ENCODE data around the gene ABCB10.

ABCB10 gene

DNA sequence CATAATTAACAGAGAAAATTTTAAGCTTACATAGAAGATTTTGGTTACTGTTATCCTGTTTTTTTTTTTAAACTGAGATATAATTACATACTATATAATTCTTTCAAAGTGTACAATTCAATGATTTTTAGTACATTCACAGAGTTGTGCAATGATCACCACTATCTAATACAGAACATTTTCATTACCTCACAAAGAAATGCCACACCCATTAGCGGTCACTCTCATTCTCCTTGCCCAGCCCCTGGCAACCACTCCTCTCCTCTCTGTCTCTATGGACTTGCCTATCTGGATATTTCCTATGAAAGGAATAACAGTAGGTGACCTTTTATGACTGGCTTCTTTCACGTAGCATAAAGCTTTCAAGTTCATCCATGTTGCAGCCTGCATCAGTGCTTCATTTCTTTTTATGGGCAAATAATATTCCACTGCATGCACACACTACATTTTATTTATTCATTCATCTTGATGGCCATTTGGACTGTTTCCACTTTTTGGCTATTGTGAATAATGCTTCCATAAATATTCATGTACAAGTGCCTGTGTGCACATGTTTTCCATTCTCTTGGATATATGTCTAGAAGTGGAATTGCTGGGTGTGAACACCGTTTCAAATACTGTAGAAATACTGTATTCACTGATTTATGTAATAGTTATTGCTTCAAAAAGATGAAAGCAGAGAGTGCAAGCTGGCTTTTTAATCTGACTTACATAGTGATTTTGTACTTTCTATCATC, 40.9 kb upstream of the ABCB10 start:
- no peak for TF ChIP-seq CREB1 (IDR thresholded peaks at IDR 0.05; ENCODE audit: low read depth)
- TF ChIP-seq YY1 (IDR thresholded peaks at IDR 0.05; ENCODE audit: low read depth): no peak
- TF ChIP-seq NFIC (IDR thresholded peaks at IDR 0.05): no peak
- no peak for TF ChIP-seq CEBPB (IDR thresholded peaks at IDR 0.05)
- TF ChIP-seq FOXM1 (IDR thresholded peaks at IDR 0.05; ENCODE audit: borderline replicate concordance, low read depth): no peak
- no peak for TF ChIP-seq TAF1 (IDR thresholded peaks at IDR 0.05; ENCODE audit: low read depth)
- no peak for TF ChIP-seq TEAD4 (IDR thresholded peaks at IDR 0.05)
- TF ChIP-seq, protein P1, sequence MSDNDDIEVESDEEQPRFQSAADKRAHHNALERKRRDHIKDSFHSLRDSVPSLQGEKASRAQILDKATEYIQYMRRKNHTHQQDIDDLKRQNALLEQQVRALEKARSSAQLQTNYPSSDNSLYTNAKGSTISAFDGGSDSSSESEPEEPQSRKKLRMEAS (IDR thresholded peaks at IDR 0.05): no peak
- TF ChIP-seq ZBTB7A (IDR thresholded peaks at IDR 0.05; ENCODE audit: low read depth): no peak
- TF ChIP-seq, protein P2, sequence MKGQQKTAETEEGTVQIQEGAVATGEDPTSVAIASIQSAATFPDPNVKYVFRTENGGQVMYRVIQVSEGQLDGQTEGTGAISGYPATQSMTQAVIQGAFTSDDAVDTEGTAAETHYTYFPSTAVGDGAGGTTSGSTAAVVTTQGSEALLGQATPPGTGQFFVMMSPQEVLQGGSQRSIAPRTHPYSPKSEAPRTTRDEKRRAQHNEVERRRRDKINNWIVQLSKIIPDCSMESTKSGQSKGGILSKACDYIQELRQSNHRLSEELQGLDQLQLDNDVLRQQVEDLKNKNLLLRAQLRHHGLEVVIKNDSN (IDR thresholded peaks at IDR 0.05): no peak
- TF ChIP-seq TCF12 (IDR thresholded peaks at IDR 0.05; ENCODE audit: low read depth): no peak
- TF ChIP-seq, protein P3, sequence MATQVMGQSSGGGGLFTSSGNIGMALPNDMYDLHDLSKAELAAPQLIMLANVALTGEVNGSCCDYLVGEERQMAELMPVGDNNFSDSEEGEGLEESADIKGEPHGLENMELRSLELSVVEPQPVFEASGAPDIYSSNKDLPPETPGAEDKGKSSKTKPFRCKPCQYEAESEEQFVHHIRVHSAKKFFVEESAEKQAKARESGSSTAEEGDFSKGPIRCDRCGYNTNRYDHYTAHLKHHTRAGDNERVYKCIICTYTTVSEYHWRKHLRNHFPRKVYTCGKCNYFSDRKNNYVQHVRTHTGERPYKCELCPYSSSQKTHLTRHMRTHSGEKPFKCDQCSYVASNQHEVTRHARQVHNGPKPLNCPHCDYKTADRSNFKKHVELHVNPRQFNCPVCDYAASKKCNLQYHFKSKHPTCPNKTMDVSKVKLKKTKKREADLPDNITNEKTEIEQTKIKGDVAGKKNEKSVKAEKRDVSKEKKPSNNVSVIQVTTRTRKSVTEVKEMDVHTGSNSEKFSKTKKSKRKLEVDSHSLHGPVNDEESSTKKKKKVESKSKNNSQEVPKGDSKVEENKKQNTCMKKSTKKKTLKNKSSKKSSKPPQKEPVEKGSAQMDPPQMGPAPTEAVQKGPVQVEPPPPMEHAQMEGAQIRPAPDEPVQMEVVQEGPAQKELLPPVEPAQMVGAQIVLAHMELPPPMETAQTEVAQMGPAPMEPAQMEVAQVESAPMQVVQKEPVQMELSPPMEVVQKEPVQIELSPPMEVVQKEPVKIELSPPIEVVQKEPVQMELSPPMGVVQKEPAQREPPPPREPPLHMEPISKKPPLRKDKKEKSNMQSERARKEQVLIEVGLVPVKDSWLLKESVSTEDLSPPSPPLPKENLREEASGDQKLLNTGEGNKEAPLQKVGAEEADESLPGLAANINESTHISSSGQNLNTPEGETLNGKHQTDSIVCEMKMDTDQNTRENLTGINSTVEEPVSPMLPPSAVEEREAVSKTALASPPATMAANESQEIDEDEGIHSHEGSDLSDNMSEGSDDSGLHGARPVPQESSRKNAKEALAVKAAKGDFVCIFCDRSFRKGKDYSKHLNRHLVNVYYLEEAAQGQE (IDR thresholded peaks at IDR 0.05; ENCODE audit: low read depth): no peak
- no peak for TF ChIP-seq EGR1 (IDR thresholded peaks at IDR 0.05)
- TF ChIP-seq EP300 (IDR thresholded peaks at IDR 0.05; ENCODE audit: borderline replicate concordance): no peak
- TF ChIP-seq RAD21 (IDR thresholded peaks at IDR 0.05; ENCODE audit: low read depth): no peak

DNA sequence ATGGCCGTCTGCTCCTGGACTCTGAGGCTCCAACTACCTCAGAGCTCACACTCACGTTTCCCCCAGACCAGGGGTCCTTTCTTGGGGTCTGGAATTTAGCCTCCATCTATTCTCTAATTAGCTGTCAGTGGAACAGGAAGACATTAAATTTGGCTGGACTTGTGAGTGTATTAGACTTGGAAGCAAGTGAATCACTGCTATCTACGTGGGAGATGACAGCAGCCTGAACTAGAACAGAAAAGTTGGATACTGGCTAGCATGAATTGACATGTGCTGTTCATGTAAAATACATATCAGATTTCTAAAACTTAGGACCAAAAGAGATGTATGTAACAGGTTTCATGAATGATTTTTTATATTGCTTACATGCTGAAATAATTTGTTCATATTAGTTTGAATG, 39.4 kb upstream of the ABCB10 start:
- TF ChIP-seq ZBTB7A (IDR thresholded peaks at IDR 0.05; ENCODE audit: low read depth): no peak
- TF ChIP-seq TCF12 (IDR thresholded peaks at IDR 0.05; ENCODE audit: low read depth): no peak

DNA sequence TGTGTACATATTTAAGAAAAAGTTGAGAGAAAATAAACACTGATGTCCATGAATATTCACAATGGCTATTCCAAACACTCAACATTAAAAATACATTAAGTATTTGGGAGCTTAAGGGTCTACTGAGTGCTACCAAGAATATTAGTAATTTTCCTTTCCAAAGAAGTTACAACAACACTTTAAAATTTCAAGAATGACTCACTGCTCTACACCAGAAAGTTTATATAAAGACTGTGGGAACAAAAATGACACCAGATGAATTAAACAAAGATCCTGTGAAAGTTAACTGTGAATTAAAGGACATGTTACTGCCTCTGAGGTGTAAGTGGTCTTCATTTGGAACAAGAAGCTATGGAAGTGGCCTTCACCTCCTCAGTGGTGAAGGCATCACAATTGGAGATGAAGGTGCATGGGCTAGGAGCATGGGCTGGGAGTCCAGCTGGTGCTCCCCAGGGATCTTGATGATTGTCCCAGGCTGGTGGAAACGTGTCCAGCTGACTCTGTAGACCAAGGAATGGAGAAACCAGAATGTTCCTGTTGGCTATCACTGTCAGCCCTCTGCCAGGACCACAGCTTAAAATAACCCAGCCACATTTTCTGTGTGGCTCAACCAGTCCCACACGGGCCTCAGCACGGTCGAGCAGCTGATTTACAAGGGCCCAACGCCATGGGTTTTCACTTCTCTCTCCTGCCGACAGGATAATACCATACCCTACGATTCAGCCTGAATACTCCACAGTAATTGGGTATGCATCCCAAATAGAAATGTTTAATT, 38.6 kb upstream of the ABCB10 start:
- TF ChIP-seq TCF12 (IDR thresholded peaks at IDR 0.05; ENCODE audit: low read depth) (no peak), TAF1 (IDR thresholded peaks at IDR 0.05; ENCODE audit: low read depth) (no peak), YY1 (IDR thresholded peaks at IDR 0.05; ENCODE audit: low read depth) (no peak)
- TF ChIP-seq, protein P1 (IDR thresholded peaks at IDR 0.05): no peak

DNA sequence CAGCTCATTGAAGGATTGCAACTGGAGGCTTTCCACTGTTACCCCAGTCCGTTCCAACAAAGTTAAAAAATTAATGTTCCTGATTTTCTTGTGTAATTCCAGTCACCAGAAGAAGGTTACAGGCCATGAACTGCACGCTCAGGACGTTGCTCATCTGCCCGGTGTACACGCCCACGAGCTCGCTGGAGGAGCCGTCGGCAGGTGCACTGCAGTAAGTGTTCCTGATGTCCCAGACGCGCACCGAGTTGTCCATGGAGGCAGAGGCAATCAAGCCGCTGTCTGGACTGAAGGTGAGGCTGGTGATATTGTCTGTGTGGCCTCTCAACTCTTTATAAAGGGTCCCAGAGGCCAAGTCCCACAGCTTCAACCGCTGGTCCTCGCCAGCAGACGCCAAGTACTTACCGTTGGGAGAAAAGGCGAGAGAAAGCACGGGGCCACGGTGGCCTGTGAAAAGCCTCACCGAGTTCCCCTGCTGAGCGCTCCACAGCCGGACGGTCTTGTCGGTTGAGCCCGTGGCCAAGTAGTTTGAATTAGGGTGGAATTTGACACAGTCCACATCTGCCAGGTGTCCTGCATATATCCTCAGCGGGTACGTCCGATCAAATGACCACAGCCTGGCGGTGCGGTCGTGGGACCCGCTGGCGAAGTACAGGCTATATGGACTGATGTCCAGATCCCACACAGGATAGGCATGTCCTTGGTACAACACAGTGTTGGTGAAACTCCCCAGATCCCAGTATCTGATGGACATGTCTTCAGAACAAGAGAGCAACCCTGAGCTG, 35.9 kb upstream of the ABCB10 start:
- no peak for TF ChIP-seq TCF12 (IDR thresholded peaks at IDR 0.05; ENCODE audit: low read depth)
- TF ChIP-seq, protein P3 (IDR thresholded peaks at IDR 0.05; ENCODE audit: low read depth): no peak
- no peak for TF ChIP-seq FOXM1 (IDR thresholded peaks at IDR 0.05; ENCODE audit: borderline replicate concordance, low read depth)
- TF ChIP-seq YY1 (IDR thresholded peaks at IDR 0.05; ENCODE audit: low read depth): no peak
- TF ChIP-seq EGR1 (IDR thresholded peaks at IDR 0.05): no peak
- no peak for TF ChIP-seq TEAD4 (IDR thresholded peaks at IDR 0.05)
- TF ChIP-seq TAF1 (IDR thresholded peaks at IDR 0.05; ENCODE audit: low read depth): no peak
- no peak for TF ChIP-seq CREB1 (IDR thresholded peaks at IDR 0.05; ENCODE audit: low read depth)

DNA sequence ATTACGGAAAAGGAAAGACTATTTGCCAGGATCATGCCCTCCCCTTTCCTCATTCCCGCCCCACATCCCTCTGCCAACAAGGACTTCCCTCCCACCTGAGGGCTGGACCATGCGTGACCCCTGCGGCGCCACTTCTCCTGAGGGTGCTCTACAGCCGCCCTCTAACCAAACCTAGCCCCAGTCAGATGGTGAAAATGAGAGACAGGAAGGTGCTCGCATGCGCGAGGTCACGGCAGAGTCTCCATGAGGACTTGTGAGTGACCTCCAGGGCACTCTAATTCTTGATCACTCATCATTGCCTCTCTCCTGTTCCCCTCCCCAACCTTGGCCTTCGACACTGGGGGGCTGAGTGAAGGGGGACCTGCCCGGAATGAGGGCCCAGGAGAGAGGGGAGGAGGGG, 35.3 kb upstream of the ABCB10 start:
- TF ChIP-seq RAD21 (IDR thresholded peaks at IDR 0.05; ENCODE audit: low read depth) (no peak), EP300 (IDR thresholded peaks at IDR 0.05; ENCODE audit: borderline replicate concordance) (no peak), FOXM1 (IDR thresholded peaks at IDR 0.05; ENCODE audit: borderline replicate concordance, low read depth) (no peak), TCF12 (IDR thresholded peaks at IDR 0.05; ENCODE audit: low read depth) (no peak), NFIC (IDR thresholded peaks at IDR 0.05) (no peak), EGR1 (IDR thresholded peaks at IDR 0.05) (no peak), CEBPB (IDR thresholded peaks at IDR 0.05) (no peak), TAF1 (IDR thresholded peaks at IDR 0.05; ENCODE audit: low read depth) (no peak)
- TF ChIP-seq, protein P3 (IDR thresholded peaks at IDR 0.05; ENCODE audit: low read depth): no peak
- TF ChIP-seq, protein P1 (IDR thresholded peaks at IDR 0.05): no peak
